Ascending aorta (tissue), 2 donors: ENCODE data around the gene PHKA2. TPM values are rescaled to one million over a fixed set of nuclear protein-coding genes. Genes with fewer than 3 reads are reported as not detected.
"Not testable (repeated sequence)": the region's sequence is repeated elsewhere in the genome, so short reads cannot be mapped to it uniquely, and the experiment has no call there.

Source experiments
- DNase-seq, 2 donors: peaks; one replicate each; pipeline ENCODE4 v3.0.0-alpha.2; 2019; ENCODE audit warnings: low spot score in 2 of 2
- H3K27ac ChIP-seq, 2 donors: fragments of 200-600 bp; sonication (generic); one replicate each; pipeline ENCODE4 v1.5.1; 2016 to 2017; ENCODE audit warnings: mild to moderate bottlenecking in 1 of 2
- H3K27me3 ChIP-seq: fragments of 200-600 bp; sonication (generic); one replicate; pipeline ENCODE4 v1.5.1; 2017
- H3K36me3 ChIP-seq, 2 donors: fragments of 200-600 bp; sonication (generic); one replicate each; pipeline ENCODE4 v1.5.1; 2016
- H3K4me1 ChIP-seq, 2 donors: fragments of 200-600 bp; sonication (generic); one replicate each; pipeline ENCODE4 v1.5.1; 2016 to 2017; ENCODE audit warnings: mild to moderate bottlenecking in 1 of 2
- H3K4me3 ChIP-seq, 2 donors: fragments of 200-600 bp; sonication (generic); one replicate each; pipeline ENCODE4 v1.5.1; 2016 to 2017; ENCODE audit warnings: mild to moderate bottlenecking in 1 of 2
- H3K9me3 ChIP-seq, 2 donors: fragments of 200-600 bp; sonication (generic); one replicate each; pipeline ENCODE4 v1.5.1; 2016
- intact Hi-C: fragments of 100-400 bp; cut with DNase I; formaldehyde crosslinking; loops from one replicate; pipeline ENCODE4 v1.15.1; 2023
- total RNA-seq: library from RNA; depleted of rRNA; stranded (reverse); fragments of >200 nt; gene quantifications from one replicate; pipeline ENCODE4 v1.1.0, GENCODE V29; 2016
- TF ChIP-seq, protein P1 (sequence below), 3 experiments: fragments of 200-600 bp in 2 of 3; fragments of 450-650 bp in 1 of 3; sonication (generic) in 2 of 3; IDR thresholded peaks; one replicate each; pipeline ENCODE4 v1.5.1; 2016 to 2019; ENCODE audit warnings: antibody characterized with exemption in 3 of 3, mild to moderate bottlenecking in 1 of 3, moderate library complexity in 1 of 3

Gene PHKA2
- total RNA-seq, 1 donor from 2014 or later, result 16.0 TPM

DNA sequence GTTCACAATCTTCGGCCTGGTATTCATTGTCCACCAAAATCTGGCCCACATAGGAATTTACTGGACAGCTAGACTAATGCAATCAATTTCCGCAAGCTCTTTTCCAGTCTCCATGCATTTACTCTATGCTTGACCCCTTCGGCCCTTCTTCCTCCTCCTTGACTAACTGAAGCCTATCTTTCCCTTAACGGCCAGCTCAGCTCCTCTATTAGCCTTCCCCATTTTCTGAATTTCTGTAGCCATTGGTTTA lies 1.2 kb upstream of the PHKA2 start:
- Histone ChIP-seq H3K4me3 (peak overlapping the region; percentile 68 to 73), H3K27ac (peak overlapping the region; percentile 74 to 85), H3K27me3 (no peaks in the 10 kb centered on the region), H3K36me3 (no peaks in the 10 kb centered on the region), H3K4me1 (no peaks in the 10 kb centered on the region), H3K9me3 (no peaks in the 10 kb centered on the region)
- no peak for DNase-seq
- TF ChIP-seq, protein P1, sequence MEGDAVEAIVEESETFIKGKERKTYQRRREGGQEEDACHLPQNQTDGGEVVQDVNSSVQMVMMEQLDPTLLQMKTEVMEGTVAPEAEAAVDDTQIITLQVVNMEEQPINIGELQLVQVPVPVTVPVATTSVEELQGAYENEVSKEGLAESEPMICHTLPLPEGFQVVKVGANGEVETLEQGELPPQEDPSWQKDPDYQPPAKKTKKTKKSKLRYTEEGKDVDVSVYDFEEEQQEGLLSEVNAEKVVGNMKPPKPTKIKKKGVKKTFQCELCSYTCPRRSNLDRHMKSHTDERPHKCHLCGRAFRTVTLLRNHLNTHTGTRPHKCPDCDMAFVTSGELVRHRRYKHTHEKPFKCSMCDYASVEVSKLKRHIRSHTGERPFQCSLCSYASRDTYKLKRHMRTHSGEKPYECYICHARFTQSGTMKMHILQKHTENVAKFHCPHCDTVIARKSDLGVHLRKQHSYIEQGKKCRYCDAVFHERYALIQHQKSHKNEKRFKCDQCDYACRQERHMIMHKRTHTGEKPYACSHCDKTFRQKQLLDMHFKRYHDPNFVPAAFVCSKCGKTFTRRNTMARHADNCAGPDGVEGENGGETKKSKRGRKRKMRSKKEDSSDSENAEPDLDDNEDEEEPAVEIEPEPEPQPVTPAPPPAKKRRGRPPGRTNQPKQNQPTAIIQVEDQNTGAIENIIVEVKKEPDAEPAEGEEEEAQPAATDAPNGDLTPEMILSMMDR (IDR thresholded peaks at IDR 0.05), result no peak
- intact Hi-C loops, result loop anchor here (2.0 to 10.0 kb wide), 2 partner anchors 358 to 590 kb away; partner anchors contain the start of gene PDHA1

- DNase-seq, result peak; percentile 13 to 85
- no peaks in the 10 kb centered on the region for H3K36me3 ChIP-seq
These were observed 669 bp upstream of the PHKA2 start for GRCh38 chrX:18984381-18985185.

GRCh38 chrX:18981124-18981807 lies 2.6 kb downstream of the PHKA2 start:
- Histone ChIP-seq H3K4me1 (no peaks in the 10 kb centered on the region), H3K27ac (no peak overlapping the region), H3K36me3 (no peaks in the 10 kb centered on the region), H3K27me3 (no peaks in the 10 kb centered on the region), H3K9me3 (no peaks in the 10 kb centered on the region), H3K4me3 (no peak overlapping the region)
- no peak for DNase-seq
- intact Hi-C loops, result loop anchor here (10.0 kb wide), 1 partner anchor 586 kb away; no protein-coding TSS in a partner anchor
- TF ChIP-seq, protein P1 (IDR thresholded peaks at IDR 0.05), result no peak

More at GRCh38 chrX:18984381-18985185, 669 bp upstream of the PHKA2 start:
- Histone ChIP-seq H3K9me3 (no peaks in the 10 kb centered on the region), H3K4me1 (no peaks in the 10 kb centered on the region), H3K4me3 (peak overlapping the region; percentile 68 to 73), H3K27me3 (no peaks in the 10 kb centered on the region), H3K27ac (peak overlapping the region; percentile 74 to 85)
- intact Hi-C loops, result loop anchor here (1.0 to 10.0 kb wide), 3 partner anchors 358 to 590 kb away; partner anchors contain the start of genes CDKL5 and PDHA1
- TF ChIP-seq, protein P1 (IDR thresholded peaks at IDR 0.05), result peak; percentile 34 to 57 (median 56)

DNA sequence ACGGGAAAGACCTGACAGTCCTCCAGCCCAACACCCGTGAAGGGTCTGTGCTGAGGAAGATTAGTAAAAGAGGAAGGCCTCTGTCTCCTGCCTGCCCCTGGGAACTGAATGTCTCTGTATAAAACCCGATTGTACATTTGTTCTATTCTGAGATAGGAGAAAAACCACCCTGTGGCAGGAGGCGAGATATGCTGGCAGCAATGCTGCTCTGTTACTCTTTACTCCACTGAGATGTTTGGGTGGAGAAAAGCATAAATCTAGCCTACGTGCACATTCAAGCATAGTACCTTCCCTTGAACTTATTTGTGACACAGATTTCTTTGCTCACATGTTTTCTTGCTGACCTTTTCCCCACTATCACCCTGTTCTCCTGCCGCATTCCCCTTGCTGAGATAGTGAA lies 3.7 kb downstream of the PHKA2 start:
- intact Hi-C loops, result loop anchor here (10.0 kb wide), 1 partner anchor 585 kb away; no protein-coding TSS in a partner anchor
- not testable (repeated sequence) for H3K9me3 ChIP-seq, DNase-seq, H3K36me3 ChIP-seq, H3K27ac ChIP-seq, H3K4me3 ChIP-seq, H3K4me1 ChIP-seq, H3K27me3 ChIP-seq

DNA sequence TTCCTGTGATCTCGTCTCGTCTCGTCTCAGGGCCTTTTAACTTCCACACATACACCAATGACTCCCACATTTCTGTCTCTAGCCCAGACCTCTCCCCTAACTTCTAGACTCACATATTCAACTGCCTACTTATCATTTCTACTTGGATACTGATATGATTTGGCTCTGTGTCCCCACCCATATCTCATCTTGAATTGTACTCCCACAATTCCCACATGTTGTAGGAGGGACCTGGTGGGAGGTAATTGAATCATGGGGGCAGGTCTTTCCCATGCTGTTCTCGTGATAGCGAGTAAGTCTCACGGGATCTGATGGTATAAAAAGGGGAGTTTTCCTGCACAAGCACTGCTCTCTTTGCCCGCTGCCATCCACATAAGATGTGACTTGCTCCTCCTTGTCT lies 8.9 kb downstream of the PHKA2 start:
- Histone ChIP-seq H3K4me1 (no peaks in the 10 kb centered on the region), H3K9me3 (no peaks in the 10 kb centered on the region), H3K36me3 (no peaks in the 10 kb centered on the region), H3K4me3 (no peak overlapping the region), H3K27ac (no peak overlapping the region), H3K27me3 (no peaks in the 10 kb centered on the region)
- no peak for DNase-seq
- intact Hi-C loops, result no loop called here
- TF ChIP-seq, protein P1 (IDR thresholded peaks at IDR 0.05), result no peak
